Measurements from ENCODE around the gene RPS5.

DNA sequence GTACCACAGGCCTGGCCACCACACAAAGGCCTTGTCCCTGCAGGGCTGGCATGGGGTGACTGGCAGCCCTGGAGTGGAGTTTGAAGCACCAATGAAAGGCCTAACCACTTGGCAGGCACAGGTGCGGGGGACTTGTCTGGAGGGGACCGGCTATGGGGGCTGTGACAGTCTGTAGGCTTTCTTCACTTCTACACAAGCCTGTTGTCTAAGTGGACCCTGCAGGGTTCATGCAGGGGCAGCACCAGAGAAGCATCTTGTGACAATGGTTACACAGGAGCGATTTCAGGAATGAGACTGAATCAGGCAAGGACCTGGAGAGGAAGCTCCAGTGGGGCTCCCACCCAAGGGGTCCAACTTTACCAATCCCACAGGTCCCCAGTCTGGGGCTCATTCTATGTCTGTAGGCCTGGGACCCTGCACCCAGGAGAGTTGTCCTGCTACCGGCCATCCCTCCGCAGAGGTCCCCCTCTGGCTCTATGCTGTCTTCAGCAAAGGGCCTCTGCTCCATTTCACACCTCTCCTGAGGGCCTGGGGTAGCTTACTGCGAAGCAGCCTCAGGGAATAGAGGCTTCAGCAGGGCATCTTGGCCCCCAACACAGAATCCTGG lies 4.0 kb upstream of the RPS5 start:
- TF ChIP-seq, protein P1, sequence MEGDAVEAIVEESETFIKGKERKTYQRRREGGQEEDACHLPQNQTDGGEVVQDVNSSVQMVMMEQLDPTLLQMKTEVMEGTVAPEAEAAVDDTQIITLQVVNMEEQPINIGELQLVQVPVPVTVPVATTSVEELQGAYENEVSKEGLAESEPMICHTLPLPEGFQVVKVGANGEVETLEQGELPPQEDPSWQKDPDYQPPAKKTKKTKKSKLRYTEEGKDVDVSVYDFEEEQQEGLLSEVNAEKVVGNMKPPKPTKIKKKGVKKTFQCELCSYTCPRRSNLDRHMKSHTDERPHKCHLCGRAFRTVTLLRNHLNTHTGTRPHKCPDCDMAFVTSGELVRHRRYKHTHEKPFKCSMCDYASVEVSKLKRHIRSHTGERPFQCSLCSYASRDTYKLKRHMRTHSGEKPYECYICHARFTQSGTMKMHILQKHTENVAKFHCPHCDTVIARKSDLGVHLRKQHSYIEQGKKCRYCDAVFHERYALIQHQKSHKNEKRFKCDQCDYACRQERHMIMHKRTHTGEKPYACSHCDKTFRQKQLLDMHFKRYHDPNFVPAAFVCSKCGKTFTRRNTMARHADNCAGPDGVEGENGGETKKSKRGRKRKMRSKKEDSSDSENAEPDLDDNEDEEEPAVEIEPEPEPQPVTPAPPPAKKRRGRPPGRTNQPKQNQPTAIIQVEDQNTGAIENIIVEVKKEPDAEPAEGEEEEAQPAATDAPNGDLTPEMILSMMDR (conservative IDR thresholded peaks at IDR 0.05 in 1 of 2, IDR thresholded peaks at IDR 0.05 in 1 of 2; ENCODE audit: low read depth in 1 of 2, low read length in 2 of 2) = no peak
- TF ChIP-seq EZH2 (IDR thresholded peaks at IDR 0.05; ENCODE audit: low read length, missing control alignments) = no peak

All from fibroblast of lung (primary cell).